Activated CD8-positive, alpha-beta T cell treated with anti-CD3 and anti-CD28 coated beads for 36 hours (primary cell): ENCODE results near the gene PUM1. TPM values are rescaled to one million over a fixed set of nuclear protein-coding genes. Genes with fewer than 3 reads are reported as not detected.

Experiments used
- ATAC-seq: fragments of 200-7000 bp; cut with Tn5 transposase; one replicate; pipeline ENCODE4 v1.10.0; 2021; ENCODE audit warnings: mild to moderate bottlenecking, moderate library complexity
- CTCF ChIA-PET: fragments of 350-600 bp; sonication (Branson Sonifier 250); formaldehyde crosslinking; loops from one replicate; lab custom pipeline; 2021; ENCODE audit warnings: antibody characterized with exemption; lab: Charles Lee
- POLR2A ChIA-PET: fragments of 350-600 bp; sonication (Branson Sonifier 250); formaldehyde crosslinking; loops from one replicate; lab custom pipeline; 2021; ENCODE audit warnings: antibody characterized with exemption; lab: Charles Lee
- DNase-seq: peaks from one replicate; pipeline ENCODE4 v3.0.0-alpha.2; 2020
- H3K27ac Mint-ChIP-seq: one replicate; pipeline ENCODE4 v1.8.0; 2021; ENCODE audit warnings: mild to moderate bottlenecking, mixed read lengths
- H3K27me3 Mint-ChIP-seq: one replicate; pipeline ENCODE4 v1.8.0; 2021; ENCODE audit warnings: mixed read lengths
- H3K36me3 Mint-ChIP-seq: one replicate; pipeline ENCODE4 v1.8.0; 2021; ENCODE audit warnings: low read depth, mixed read lengths
- H3K4me1 Mint-ChIP-seq: one replicate; pipeline ENCODE4 v1.8.0; 2021; ENCODE audit warnings: low read depth, mixed read lengths
- H3K4me3 Mint-ChIP-seq: one replicate; pipeline ENCODE4 v1.8.0; 2021; ENCODE audit warnings: mild to moderate bottlenecking, moderate library complexity, mixed read lengths
- H3K9me3 Mint-ChIP-seq: one replicate; pipeline ENCODE4 v1.8.0; 2021; ENCODE audit warnings: mixed read lengths
- intact Hi-C: fragments of 100-400 bp; cut with micrococcal nuclease; formaldehyde crosslinking; loops from one replicate; pipeline ENCODE4 v1.10.0; 2022
- total RNA-seq, 2 experiments: library from RNA; stranded (reverse); gene quantifications; one replicate each; pipeline ENCODE4 v1.2.3, GENCODE V29; 2021
- TF ChIP-seq, protein P1 (sequence below): fragments of 200-600 bp; IDR thresholded peaks from one replicate; pipeline ENCODE4 v1.8.0; 2022; ENCODE audit warnings: antibody characterized with exemption, mild to moderate bottlenecking

PUM1 gene
- total RNA-seq, 2 experiments from 2014 or later: 98.0 to 99.0 TPM

DNA sequence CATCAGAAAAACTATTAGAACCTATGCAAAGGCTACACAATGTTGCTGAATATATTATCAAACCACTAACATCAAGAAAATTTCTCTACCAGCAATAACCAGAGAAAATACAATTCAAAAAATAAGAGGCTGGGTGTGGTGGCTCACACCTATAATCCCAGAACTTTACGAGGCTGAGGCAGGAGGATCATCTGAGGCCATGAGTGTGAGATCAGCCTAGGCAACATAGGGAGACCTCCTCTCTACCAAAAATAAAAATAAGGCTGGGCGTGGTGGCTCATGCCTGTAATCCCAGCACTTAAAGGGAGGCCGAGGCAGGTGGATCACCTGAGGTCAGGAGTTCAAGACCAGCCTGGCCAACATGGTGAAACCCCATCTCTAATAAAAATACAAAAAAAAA lies 16.9 kb upstream of the PUM1 start:
- no peak overlapping the region for H3K27ac Mint-ChIP-seq
- ATAC-seq (no peak), DNase-seq (no peak)
- intact Hi-C loops: no loop called here
- ChIA-PET POLR2A (interaction anchor here (0.8 kb wide), 1 partner anchor 844 kb away, joined by 3 read pairs; no protein-coding TSS in a partner anchor), CTCF (no interaction called here)
- H3K9me3 Mint-ChIP-seq: no peaks in the 10 kb centered on the region
- no peaks in the 10 kb centered on the region for H3K27me3 Mint-ChIP-seq
- H3K36me3 Mint-ChIP-seq: no peaks in the 10 kb centered on the region
- no peaks in the 10 kb centered on the region for H3K4me1 Mint-ChIP-seq
- no peak overlapping the region for H3K4me3 Mint-ChIP-seq
- TF ChIP-seq, protein P1, sequence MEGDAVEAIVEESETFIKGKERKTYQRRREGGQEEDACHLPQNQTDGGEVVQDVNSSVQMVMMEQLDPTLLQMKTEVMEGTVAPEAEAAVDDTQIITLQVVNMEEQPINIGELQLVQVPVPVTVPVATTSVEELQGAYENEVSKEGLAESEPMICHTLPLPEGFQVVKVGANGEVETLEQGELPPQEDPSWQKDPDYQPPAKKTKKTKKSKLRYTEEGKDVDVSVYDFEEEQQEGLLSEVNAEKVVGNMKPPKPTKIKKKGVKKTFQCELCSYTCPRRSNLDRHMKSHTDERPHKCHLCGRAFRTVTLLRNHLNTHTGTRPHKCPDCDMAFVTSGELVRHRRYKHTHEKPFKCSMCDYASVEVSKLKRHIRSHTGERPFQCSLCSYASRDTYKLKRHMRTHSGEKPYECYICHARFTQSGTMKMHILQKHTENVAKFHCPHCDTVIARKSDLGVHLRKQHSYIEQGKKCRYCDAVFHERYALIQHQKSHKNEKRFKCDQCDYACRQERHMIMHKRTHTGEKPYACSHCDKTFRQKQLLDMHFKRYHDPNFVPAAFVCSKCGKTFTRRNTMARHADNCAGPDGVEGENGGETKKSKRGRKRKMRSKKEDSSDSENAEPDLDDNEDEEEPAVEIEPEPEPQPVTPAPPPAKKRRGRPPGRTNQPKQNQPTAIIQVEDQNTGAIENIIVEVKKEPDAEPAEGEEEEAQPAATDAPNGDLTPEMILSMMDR: no peak

DNA sequence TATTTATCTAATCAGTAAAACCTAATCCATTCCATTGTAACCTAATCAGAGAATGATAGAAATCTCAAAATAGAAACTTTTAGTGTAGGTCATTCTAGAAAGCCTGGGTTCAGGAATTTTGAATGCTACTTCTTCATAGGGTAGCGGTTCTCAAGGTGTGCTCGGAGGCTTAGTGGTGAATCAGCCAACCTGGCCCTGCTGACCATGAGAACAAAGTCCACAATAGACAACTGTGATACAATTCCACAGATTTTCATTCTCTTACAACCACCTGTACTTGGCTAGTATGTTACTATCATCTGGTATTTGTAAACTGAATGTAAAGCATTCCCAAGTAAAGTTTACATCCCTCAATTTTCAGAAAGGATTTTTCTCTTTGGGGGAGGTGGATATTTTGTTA lies 7.5 kb upstream of the PUM1 start:
- intact Hi-C loops: no loop called here
- Mint-ChIP-seq H3K27ac (no peak overlapping the region), H3K4me3 (no peak overlapping the region), H3K36me3 (no peaks in the 10 kb centered on the region), H3K9me3 (no peaks in the 10 kb centered on the region), H3K4me1 (peaks cover 4% of the 10 kb centered on the region), H3K27me3 (no peaks in the 10 kb centered on the region)
- ATAC-seq (no peak), DNase-seq (no peak)
- TF ChIP-seq, protein P1: no peak
- ChIA-PET CTCF (no interaction called here), POLR2A (no interaction called here)

DNA sequence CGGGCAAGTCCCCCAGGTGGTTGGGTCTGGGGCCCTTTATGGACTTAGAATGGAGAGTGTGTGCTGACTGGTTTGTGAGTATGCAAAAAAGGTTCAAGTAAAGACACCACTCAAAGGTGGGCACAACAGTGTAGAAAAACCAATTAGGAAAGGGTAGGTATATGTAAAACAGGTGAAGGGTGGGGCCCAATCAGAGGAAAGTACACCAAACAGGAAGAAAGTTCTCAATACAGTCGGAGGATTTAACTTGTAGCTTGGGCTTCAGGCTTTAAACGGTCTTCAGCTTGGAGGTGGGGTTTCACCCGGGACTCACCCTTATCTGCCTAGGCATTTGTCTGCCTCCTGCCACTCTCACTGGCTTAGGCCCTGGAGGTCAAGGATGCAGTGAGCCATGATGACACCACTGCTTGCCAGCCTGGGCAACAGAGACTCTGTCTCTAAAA lies 6.8 kb upstream of the PUM1 start:
- intact Hi-C loops: no loop called here
- Mint-ChIP-seq H3K9me3 (no peaks in the 10 kb centered on the region), H3K4me3 (no peak overlapping the region), H3K36me3 (no peaks in the 10 kb centered on the region), H3K27ac (no peak overlapping the region), H3K4me1 (peaks cover 4% of the 10 kb centered on the region), H3K27me3 (no peaks in the 10 kb centered on the region)
- ATAC-seq (no peak), DNase-seq (no peak)
- TF ChIP-seq, protein P1: no peak
- CTCF ChIA-PET: interaction anchor here (0.6 kb wide), 1 partner anchor 106 kb away, joined by 3 read pairs; no protein-coding TSS in a partner anchor
- POLR2A ChIA-PET: no interaction called here

DNA sequence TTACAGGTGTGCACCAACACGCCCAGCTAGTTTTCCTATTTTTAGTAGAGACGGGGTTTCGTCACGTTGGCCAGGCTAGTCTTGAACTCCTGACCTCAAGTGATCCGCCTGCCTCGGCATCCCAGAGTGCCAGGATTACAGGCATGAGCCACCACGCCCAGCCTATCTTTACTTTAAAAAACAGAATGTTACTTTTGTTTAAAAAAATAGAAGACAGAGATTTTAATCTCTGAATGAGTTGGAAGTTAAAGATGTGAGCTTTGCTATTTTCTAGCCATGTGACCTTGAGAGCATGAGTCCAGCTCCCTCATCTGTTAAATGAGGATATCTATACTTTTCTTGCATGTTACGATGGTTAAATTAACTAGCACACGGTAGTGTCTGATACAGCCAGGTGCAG lies 3.9 kb upstream of the PUM1 start:
- Mint-ChIP-seq H3K36me3 (peaks cover 8% of the 10 kb centered on the region), H3K27me3 (no peaks in the 10 kb centered on the region), H3K4me1 (peaks cover 6% of the 10 kb centered on the region), H3K9me3 (no peaks in the 10 kb centered on the region), H3K4me3 (no peak overlapping the region), H3K27ac (no peak overlapping the region)
- intact Hi-C loops: loop anchor here (10.0 kb wide), 1 partner anchor 55 kb away; no protein-coding TSS in a partner anchor
- DNase-seq (no peak), ATAC-seq (no peak)
- POLR2A ChIA-PET: no interaction called here
- CTCF ChIA-PET: no interaction called here
- TF ChIP-seq, protein P1: no peak

DNA sequence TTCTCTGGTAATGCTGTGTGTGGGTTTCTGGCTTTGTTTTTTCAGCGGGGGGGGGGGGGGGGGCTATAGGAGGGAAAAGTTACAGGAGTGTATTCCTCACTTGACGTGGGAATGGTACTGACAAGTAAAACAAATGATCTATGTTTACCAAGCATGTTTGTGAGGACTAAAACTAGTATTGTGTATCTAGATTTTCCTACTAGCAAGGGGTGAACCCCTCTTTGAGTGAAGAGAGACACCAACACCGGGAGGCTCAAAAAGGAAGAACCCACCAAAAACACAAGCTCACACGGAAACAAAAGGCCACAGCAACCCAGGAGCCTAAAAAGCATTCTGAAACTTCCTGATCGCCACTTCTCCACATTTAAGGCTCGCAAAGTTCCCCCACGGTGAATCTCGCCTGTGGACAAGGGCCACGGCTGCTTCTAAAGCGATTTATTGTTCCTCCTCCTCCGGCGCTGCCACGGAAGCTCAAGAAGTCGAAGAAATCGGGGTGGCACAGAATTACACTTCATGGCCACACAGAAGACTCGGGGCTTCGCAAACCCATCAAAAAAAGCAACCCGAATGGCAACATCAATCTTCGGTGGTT lies 703 bp downstream of the PUM1 start:
- TF ChIP-seq, protein P1: no peak
- Mint-ChIP-seq H3K36me3 (peaks cover 32% of the 10 kb centered on the region), H3K27ac (peak overlapping the region; percentile 99), H3K4me1 (peaks cover 26% of the 10 kb centered on the region), H3K27me3 (no peaks in the 10 kb centered on the region), H3K4me3 (peak overlapping the region; percentile 92), H3K9me3 (no peaks in the 10 kb centered on the region)
- no peak for ATAC-seq
- ChIA-PET POLR2A (interaction anchor here (0.8 to 2.6 kb wide), 16 partner anchors 9 to 310 kb away, joined by 3 to 17 read pairs (median 3); no protein-coding TSS in a partner anchor), CTCF (interaction anchor here (0.7 kb wide), 1 partner anchor 319 kb away, joined by 3 read pairs; no protein-coding TSS in a partner anchor)
- intact Hi-C loops: loop anchor here (10.0 kb wide), 1 partner anchor 50 kb away; no protein-coding TSS in a partner anchor
- no peak for DNase-seq
